ENCODE measurements around the gene HBD.

HBD gene

DNA sequence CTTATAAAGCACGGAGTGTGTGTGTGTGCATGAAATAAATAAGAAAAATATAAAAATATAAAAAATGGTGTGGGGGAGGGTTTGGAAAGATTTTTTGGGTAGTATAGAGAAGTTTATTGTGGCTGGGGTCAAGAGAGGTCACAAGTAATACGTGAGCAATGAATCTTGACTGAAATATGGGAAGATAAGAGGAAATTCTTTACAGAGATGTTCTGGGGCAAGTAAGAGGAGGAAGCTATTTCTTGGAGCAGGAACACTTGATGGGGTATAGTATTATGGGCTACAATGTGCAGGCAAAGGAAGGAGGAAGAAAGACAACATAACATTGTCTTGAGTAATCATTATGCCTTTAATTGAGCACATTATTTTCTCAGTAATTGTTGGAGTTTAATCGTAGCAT lies 2.1 kb downstream of the HBD start:
- DNase-seq (ENCODE audit: low spot score): no peak

DNA sequence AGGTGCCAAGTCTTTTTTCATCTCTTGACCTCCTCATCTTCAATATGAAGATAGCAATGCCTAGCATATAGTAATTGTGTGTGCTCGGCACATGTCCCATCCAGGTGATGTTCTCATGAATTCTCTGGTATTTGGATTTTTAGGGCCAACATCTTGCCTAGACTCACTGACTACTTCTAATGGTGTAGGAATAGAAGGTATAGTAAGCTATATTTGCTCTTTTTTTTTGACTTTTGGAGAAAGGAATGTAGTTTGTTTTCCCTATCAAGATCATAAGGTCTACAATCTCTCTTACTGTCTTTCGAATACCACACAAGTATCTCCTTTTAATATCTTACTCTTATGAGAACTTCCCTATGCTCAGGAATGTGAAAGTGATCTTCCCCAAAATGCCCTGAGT lies 3.2 kb downstream of the HBD start:
- DNase-seq (ENCODE audit: low spot score): no peak

DNA sequence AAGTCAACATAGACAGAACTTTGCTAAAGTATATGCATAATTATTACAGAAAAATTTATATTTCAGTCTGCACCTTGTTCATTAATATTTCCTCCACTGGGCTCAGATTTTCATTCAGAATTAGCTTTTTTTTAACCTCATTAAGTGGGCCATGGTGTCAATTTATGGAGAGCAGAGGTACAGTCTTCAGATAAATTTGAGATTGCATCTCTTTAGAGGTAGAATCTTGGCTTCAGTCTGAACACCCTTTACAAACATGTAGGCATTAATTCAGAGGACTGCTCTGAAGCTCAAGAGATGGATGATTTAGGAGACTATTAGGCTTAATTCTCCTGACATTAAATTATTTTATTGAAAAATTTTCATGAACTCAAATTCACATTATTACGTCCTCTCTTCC lies 4.0 kb downstream of the HBD start:
- DNase-seq (ENCODE audit: low spot score): no peak

DNA sequence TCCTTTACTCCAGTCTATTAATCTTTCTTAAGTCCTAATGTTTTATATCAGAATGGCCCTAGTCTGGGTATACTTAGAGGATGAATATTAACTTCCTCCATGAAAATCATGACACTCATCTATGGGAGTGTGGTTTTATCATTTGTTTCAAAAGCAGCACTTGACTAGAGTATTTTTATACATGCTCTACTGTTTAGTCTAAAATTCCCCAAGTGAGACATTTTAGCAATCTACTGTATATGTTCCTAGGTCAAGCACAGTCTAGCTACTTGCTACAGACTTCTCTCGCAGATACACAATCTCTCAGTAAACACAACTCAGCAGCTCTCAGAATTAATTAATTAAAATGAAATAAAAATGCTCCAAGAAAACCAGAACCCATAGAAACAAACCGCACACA lies 4.5 kb downstream of the HBD start:
- no peak for DNase-seq (ENCODE audit: low spot score)

DNA sequence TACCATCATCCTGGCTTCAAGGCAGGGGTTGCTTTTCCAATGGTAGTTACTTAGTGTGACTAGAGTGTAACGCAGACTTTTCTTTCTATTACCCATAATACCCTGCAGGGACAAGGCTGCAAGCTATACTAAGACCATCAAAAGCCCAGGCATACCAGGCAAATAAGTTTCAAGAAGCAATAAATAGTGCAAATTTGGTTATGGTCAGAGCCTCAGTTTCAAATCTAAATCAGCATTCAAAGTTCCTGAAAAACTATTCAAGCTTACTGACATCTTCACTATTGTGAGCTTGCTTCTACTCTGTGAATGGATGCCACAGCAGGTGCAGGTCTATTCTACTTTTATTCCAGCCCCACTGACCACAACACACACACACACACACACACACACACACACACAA lies 4.9 kb downstream of the HBD start:
- DNase-seq (ENCODE audit: low spot score): no peak

DNA sequence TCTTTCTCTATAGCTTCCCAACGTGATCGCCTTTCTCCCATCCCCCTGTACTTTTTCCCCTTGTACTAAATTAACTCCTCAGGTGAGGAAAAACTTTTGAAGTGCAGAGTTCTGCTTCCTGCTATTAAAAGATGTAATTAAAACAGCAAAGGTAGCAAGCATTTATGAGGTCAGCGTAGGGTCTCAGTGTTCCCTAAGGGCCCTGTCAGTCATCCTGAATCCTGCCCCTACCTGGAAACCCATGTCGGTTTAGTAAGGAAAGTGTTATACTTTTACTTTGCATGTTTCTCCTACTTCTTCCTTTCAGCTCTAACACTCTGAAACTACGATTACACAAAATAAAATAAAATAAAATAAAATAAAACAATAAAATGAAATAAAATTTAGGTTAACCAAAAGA lies 6.2 kb downstream of the HBD start:
- DNase-seq (ENCODE audit: low spot score): no peak

DNA sequence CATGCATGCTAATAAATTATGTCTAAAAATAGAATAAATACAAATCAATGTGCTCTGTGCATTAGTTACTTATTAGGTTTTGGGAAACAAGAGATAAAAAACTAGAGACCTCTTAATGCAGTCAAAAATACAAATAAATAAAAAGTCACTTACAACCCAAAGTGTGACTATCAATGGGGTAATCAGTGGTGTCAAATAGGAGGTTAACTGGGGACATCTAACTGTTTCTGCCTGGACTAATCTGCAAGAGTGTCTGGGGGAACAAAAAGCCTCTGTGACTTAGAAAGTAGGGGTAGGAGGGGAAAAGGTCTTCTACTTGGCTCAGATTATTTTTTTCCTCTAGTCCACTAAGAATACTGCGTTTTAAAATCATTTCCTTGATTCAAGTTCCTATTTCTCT lies 6.6 kb downstream of the HBD start:
- no peak for DNase-seq (ENCODE audit: low spot score)

DNA sequence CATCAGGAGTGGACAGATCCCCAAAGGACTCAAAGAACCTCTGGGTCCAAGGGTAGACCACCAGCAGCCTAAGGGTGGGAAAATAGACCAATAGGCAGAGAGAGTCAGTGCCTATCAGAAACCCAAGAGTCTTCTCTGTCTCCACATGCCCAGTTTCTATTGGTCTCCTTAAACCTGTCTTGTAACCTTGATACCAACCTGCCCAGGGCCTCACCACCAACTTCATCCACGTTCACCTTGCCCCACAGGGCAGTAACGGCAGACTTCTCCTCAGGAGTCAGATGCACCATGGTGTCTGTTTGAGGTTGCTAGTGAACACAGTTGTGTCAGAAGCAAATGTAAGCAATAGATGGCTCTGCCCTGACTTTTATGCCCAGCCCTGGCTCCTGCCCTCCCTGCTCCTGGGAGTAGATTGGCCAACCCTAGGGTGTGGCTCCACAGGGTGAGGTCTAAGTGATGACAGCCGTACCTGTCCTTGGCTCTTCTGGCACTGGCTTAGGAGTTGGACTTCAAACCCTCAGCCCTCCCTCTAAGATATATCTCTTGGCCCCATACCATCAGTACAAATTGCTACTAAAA lies 7.5 kb downstream of the HBD start, which contains the start of gene HBB:
Gene HBB, minus strand, starts transcription at position 340 of the 579 bp plus-strand sequence. Its CDS starts 50 bp downstream, at position 290.
- DNase-seq (ENCODE audit: low spot score): no peak

DNA sequence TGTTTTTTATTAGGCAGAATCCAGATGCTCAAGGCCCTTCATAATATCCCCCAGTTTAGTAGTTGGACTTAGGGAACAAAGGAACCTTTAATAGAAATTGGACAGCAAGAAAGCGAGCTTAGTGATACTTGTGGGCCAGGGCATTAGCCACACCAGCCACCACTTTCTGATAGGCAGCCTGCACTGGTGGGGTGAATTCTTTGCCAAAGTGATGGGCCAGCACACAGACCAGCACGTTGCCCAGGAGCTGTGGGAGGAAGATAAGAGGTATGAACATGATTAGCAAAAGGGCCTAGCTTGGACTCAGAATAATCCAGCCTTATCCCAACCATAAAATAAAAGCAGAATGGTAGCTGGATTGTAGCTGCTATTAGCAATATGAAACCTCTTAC lies 8.8 kb downstream of the HBD start:
- no peak for DNase-seq (ENCODE audit: low spot score)

DNA sequence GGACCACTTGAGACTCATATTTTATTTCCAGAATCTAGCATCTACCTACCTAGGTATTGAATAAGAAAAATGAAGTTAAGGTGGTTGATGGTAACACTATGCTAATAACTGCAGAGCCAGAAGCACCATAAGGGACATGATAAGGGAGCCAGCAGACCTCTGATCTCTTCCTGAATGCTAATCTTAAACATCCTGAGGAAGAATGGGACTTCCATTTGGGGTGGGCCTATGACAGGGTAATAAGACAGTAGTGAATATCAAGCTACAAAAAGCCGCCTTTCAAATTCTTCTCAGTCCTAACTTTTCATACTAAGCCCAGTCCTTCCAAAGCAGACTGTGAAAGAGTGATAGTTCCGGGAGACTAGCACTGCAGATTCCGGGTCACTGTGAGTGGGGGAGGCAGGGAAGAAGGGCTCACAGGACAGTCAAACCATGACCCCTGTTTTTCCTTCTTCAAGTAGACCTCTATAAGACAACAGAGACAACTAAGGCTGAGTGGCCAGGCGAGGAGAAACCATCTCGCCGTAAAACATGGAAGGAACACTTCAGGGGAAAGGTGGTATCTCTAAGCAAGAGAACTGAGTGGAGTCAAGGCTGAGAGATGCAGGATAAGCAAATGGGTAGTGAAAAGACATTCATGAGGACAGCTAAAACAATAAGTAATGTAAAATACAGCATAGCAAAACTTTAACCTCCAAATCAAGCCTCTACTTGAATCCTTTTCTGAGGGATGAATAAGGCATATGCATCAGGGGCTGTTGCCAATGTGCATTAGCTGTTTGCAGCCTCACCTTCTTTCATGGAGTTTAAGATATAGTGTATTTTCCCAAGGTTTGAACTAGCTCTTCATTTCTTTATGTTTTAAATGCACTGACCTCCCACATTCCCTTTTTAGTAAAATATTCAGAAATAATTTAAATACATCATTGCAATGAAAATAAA lies 9.5 kb downstream of the HBD start:
- DNase-seq (ENCODE audit: low spot score): no peak

DNA sequence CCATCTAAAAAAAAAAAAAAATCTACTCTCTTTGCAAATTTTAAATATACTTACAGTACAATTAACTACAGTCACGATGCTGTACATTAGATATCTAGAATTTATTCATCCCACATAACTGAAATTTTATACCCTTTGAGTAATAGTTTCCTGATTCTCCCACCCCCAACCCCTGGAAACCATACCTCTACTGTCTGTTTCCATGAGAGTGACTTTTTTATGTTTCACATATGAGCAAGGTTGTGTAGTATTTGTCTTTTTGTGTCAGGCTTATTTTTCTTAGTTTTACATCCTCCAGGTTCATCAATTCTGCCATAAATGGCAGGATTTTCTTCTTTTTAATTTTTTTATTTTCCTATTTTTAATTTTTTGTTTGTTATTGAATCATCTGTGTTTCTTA lies 10.6 kb downstream of the HBD start:
- DNase-seq (ENCODE audit: low spot score): no peak

DNA sequence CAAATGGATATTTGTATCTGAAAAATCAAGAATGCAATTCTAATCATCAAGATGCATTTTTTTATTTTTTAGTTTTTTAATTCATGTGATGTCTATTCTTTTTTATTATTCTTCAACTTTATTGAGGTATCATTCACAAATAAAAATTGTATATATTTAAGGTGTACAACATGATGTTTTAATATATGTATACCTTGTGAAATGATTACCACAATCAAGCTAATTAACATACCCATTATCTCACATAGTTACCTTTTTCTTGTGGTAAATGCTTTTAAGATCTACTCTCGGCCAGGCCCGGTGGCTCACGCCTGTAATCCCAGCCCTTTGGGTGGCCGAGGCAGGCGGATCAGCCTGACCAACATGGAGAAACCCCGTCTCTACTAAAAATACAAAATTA lies 11.1 kb downstream of the HBD start:
- DNase-seq (ENCODE audit: low spot score): no peak

DNA sequence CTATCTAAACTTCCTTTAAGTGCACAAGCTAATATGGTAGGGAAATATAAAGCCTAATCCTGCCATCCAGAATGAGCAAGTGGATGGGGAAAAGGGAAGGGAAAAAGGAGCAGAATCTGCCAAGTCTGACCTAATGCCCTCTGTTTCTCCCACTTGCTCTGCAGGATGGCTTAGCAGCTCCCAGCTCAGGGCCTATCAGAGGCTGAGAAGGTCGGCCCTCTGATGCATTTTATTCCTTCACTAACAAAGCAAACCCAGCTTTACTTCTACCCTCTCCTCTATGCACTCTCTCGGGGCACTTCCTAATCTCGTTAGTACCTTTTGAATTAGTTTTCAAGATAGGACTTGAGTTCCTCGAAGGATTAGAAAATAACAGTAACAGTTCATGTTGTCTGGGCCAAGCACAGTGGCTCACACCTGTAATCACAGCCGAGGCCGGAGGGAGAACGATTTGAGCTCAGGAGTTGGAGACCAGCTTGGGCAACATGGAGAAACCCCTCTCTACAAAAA lies 23.9 kb downstream of the HBD start:
- DNase-seq (ENCODE audit: low spot score): no peak

DNA sequence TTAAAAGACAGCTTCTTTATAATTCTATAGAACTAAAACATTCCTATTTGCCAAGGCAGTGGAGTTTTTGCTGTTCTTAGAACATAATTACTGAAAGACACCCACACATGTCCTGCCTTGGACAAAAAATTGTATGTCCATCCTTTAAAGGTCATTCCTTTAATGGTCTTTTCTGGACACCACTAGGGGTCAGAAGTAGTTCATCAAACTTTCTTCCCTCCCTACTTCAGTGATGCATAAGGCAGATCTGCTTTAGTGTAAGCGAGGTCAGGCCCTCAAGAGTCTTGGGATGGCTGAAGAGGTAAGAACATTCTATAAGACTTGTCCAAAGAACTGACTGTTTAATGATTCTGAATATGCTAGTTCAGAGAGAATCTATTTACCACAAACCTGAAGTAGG lies 29.5 kb downstream of the HBD start:
- DNase-seq (ENCODE audit: low spot score): peak; percentile 50

DNA sequence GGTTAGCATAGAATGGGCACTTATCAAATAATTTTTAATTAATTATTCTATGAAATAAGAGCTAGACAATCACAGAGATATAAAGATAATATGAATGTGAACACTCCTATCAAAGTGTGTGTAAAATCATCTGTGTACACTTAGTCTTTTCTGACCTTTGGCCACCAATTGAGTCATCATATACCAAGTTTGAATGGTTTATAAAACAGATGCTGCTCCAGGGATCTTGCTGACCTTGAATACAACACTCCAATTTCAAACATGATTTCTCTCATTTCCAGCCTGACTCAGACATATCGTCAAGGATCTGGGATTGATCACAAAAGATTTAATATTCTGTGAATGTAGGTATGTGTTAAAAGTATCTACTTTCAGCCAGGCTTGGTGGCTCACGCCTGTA lies 30.9 kb downstream of the HBD start:
- no peak for DNase-seq (ENCODE audit: low spot score)

DNA sequence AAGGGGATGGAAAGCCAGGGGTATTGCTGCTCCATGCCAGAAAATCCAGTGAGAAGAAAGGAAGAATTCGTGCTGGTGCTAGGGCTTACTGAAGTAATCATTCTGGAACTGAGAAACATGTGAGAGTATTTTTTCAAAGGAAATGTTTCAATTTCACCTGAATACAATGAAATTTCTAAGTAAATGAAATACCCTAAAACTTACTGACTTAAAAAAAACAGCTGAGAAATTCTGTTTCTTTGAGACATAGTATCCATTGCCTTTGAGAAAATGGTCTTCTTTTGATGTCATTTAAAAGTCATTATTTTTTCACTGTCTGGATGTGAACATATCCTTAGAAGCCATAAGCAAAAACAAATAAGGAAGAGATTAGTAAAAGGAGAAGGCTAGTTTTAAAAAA lies 33.7 kb downstream of the HBD start, which contains the start of gene OR51V1:
Gene OR51V1, minus strand, starts transcription at position 101 of the 400 bp plus-strand sequence. Its CDS starts 0 bp downstream, at position 101.
- no peak for DNase-seq (ENCODE audit: low spot score)

DNA sequence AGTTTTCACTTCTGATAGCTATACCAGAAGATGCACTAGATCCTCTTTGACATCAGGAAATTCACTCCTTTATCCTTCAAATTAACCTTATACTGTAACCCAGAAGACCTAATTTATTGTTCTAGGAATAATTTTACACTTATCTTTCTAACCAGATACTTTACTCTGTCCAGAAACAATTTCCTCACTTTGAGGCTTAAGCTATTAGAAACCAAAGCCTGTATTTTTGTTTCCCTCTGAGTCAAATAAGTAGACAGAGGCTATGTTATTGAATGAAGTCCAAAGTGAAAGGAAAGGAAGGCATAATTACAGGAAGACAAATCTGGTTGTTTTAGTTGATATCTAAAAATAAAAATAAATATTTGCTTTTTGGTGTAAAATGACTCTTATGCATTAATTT lies 36.0 kb downstream of the HBD start:
- peak; percentile 16 for DNase-seq (ENCODE audit: low spot score)

DNA sequence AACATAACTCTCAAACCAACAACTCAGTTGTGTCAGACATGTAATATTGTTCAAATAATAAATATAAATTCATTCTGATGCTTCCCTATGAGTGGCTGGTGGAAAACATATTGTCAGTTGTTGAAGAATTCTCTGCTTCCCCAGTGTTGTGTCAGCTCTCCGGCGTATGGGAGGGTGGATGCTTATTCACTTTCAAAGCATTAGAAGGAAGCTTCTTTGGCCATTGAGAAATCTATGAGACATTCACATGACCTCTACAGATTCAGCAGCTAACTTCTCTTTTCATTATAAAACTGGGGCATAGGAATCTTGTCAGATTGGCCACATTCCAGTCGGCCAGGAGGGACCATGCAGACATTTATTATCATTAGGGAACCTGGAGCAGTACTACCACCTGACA lies 36.7 kb downstream of the HBD start:
- DNase-seq (ENCODE audit: low spot score): peak; percentile 45

DNA sequence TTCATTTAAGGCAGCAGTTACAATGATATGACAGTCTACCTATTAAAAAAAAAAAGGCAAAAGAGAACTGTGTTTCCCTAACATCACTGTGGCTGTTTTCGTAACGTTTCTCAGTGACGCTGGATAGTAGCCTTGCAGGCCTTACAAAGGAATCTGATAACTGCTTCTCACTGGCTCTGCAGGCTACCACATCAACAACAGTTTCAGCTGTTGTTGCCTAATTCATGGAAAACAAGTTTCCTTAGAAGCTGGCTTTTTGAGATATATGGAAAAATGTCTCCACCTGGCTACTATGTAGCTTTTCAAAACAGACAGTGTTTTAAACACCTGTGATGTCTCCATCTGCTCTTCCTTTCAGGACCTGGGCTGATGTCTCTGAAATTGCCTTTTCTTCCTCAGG lies 37.6 kb downstream of the HBD start:
- peak; percentile 65 for DNase-seq (ENCODE audit: low spot score)

DNA sequence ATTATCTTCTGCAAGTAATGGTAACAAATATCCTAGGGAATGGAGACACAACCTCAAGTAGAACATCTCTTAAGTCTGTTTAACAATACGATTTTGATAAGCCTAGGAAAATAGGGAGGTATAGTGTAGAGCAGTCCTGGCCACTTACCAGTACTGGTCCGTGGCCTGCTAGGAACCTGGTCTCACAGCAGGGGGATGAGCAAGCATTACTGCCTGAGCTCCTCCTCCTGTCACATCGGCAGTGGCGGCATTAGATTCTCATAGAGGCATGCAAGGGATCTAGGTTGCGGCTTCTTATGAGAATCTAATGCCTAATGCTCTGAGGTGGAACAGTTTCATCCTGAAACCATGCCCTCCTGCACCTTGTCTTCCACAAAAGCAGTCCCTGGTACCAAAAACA lies 38.2 kb downstream of the HBD start:
- peak; percentile 78 for DNase-seq (ENCODE audit: low spot score)

DNA sequence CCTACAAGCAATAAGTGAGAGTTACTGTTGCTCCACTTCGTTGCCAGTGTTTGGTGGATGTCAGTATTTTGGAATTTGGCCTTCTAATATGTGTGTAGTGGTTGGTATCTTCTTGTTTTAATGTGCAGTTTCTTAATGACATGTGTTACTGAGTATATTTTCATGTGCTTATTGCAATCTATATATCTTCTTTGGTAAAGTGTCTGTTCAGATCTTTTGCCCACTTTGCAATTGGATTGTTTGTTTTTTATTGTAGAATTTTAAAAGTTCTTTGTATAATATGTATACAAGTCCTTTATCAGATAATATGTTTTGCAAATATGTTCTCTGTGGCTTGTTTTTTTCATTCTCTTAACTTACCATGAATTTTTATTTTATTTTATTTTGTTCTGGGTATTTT lies 41.5 kb downstream of the HBD start:
- DNase-seq (ENCODE audit: low spot score): no peak

DNA sequence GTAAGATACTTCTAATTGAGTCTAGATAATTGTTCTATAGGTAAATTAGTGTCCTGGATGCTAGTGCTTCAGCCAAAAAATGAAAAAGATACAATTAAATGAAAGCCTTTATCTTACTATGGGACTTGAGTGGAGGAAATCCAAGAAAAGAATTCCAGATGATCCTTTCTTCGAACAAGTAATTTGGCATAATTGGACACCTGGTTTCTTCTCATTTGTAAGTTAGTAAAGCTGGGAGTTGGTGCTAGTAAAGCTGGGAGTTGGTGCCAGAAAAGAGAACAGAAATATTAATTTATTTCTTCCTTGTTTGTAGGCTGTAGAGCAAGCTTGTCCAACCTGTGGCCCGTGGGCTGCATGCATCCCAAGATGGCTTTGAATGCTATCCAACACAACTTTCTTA lies 46.1 kb downstream of the HBD start:
- DNase-seq (ENCODE audit: low spot score): no peak
